AG04449 (cell line): ENCODE measurements around the gene RARG.

Source experiments
- CTCF ChIA-PET: fragments of 350-600 bp; formaldehyde crosslinking; extraction: SDS; loops from one replicate; lab custom pipeline; 2021; ENCODE audit warnings: antibody characterized with exemption; lab: Yijun Ruan, JAX
- POLR2A ChIA-PET: fragments of 400-600, 350-600 bp; formaldehyde crosslinking; extraction: SDS; loops from one replicate; lab custom pipeline; 2020; ENCODE audit warnings: antibody characterized with exemption, inconsistent platforms; lab: Yijun Ruan, JAX
- DNase-seq: peaks from one replicate; pipeline ENCODE4 v3.0.0-alpha.2; 2010; ENCODE audit warnings: low read depth, low spot score
- H3K4me3 ChIP-seq: 2 replicates; pipeline ENCODE4 v1.5.1; 2011; ENCODE audit warnings: low read depth, mild to moderate bottlenecking, control low read depth, low read length
- TF ChIP-seq, protein P1 (sequence below): IDR thresholded peaks from one replicate; pipeline ENCODE4 v1.5.1; 2011; ENCODE audit warnings: mild to moderate bottlenecking, moderate library complexity, low read length, control low read depth, inconsistent platforms; ENCODE audit not compliant: insufficient read depth; ENCODE audit errors: missing control alignments

The RARG gene

DNA sequence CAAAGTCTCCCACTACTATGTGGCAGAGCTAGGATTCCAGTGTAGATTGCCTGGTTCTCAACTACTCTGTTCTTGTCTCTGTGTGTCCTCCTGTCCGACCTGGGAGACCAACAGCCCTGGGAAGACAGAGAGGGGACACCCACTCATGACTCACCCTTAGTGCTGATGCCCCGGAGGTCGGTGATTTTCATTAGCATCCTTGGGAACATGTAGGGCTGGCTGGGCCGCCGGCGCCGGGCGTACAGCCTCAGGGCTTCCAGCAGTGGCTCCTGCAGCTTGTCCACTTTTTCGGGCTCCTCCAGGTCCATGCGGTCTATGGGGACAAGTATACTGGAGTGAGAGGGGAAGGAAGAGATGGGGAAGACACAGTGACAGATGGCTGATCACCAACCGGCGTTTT is 19.1 kb downstream of the RARG start:
- no peak for DNase-seq
- ChIA-PET CTCF (interaction anchor here (0.7 to 24.6 kb wide), 29 partner anchors 8 to 296 kb away, joined by 3 to 659 read pairs (median 7); partner anchors contain the start of genes AAAS, ESPL1, MYG1 and PFDN5), POLR2A (no interaction called here)
- TF ChIP-seq, protein P1, sequence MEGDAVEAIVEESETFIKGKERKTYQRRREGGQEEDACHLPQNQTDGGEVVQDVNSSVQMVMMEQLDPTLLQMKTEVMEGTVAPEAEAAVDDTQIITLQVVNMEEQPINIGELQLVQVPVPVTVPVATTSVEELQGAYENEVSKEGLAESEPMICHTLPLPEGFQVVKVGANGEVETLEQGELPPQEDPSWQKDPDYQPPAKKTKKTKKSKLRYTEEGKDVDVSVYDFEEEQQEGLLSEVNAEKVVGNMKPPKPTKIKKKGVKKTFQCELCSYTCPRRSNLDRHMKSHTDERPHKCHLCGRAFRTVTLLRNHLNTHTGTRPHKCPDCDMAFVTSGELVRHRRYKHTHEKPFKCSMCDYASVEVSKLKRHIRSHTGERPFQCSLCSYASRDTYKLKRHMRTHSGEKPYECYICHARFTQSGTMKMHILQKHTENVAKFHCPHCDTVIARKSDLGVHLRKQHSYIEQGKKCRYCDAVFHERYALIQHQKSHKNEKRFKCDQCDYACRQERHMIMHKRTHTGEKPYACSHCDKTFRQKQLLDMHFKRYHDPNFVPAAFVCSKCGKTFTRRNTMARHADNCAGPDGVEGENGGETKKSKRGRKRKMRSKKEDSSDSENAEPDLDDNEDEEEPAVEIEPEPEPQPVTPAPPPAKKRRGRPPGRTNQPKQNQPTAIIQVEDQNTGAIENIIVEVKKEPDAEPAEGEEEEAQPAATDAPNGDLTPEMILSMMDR = no peak
- H3K4me3 ChIP-seq = no peak overlapping the region

DNA sequence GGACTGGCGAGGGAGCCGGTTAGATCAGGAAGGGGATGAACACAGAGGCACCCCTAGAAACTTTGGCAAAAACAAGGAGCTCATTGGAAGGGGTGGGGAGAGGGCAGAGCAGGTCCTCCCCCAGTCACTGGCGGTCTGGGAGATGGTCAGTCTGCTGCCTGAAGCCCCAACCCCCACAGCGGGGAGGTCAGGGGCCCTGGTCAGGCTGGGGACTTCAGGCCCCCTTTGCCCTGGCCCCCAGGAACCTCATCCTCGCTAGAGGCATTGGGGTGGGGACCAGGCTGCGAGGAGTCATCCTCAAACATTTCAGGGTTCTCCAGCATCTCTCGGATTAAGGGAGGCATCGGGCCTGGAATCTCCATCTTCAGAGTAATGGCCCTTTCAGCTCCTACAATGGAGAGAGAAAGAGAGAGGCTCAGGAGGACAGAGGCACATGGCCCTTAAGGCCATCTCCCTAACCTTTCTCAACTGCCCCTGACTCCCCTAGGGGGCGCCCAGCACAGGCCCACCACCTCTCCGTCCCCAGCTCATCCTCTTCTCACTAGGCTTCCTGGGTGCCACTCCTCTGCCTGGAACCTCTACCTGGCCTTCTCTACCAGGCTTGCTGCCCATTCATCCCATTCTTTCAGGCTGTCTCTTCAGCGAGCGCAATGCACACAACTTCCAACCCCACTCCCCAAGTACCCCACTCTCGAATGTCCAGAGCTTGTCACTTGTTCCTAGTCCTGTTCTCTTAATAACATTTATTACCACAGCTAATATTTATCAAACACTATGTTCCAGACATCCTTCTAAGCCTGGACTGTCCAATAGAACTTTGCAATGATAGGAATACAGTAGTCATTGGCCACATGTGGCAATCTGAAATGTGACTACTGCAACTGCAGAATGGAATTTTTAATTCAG is 20.3 kb downstream of the RARG start:
- TF ChIP-seq, protein P1 = peak; percentile 37
- POLR2A ChIA-PET = no interaction called here

DNA sequence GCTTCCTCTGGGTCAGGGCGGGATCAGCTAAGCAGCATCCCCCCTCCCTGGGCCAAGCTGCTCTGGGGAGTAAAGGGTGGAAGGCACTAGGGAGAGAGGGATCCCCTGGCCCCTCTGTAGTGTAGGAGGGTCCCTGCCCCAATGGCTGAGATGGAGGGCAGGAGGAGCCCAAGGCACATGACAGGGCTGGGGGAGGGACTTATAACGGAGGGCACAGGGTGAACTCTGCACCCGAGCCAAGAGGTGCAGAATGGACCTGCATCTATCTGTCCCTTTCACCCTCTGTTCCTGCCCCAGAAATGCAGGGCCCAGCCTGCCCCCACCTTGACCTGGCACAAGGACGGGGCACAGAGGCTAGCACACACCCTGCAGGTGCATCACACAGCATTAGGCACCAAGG is 21.2 kb downstream of the RARG start:
- TF ChIP-seq, protein P1 = no peak
- no peak overlapping the region for H3K4me3 ChIP-seq
- CTCF ChIA-PET = interaction anchor here (0.9 to 24.6 kb wide), 17 partner anchors 8 to 141 kb away, joined by 3 to 659 read pairs (median 14); partner anchors contain the start of genes AAAS, ESPL1, MYG1 and PFDN5
- DNase-seq = no peak
- POLR2A ChIA-PET = no interaction called here

More for the DNA sequence above, 20.3 kb downstream of the RARG start:
- no peak for DNase-seq
- CTCF ChIA-PET = interaction anchor here (0.6 to 24.6 kb wide), 28 partner anchors 8 to 145 kb away, joined by 3 to 659 read pairs (median 6); partner anchors contain the start of genes AAAS, ESPL1, MYG1 and PFDN5
- no peak overlapping the region for H3K4me3 ChIP-seq

DNA sequence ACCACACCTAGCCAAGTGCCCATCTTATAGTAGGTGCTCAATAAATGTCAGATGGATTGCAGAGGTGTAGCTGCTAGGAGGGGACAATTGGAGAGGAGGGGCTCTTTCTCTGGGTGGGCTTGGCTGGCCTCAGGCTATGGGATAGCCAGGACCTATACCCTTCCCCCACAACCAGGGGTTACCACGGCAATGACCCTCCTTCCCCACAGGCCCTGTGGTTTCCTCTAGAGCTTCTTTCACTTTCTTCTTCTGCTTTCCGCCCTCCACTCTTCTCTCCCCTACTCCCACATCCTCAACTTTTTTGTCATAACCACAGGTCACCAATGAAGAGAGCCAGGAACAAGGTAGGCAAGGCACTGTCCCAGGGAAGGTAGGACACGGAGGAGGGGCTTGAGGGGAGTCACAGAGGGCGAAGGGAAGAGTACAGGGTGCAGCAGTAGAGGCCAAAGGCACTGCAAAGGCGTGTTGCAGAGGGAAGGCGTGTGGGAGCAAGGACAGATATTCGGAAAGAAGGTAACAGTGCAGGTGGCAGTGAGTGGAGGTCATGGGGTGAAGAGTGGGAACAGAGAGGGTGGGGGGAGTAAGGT is 23.0 kb downstream of the RARG start:
- CTCF ChIA-PET = interaction anchor here (1.0 to 24.6 kb wide), 8 partner anchors 9 to 212 kb away, joined by 3 to 659 read pairs (median 6); partner anchors contain the start of genes AAAS, MYG1 and PFDN5
- DNase-seq = no peak

DNA sequence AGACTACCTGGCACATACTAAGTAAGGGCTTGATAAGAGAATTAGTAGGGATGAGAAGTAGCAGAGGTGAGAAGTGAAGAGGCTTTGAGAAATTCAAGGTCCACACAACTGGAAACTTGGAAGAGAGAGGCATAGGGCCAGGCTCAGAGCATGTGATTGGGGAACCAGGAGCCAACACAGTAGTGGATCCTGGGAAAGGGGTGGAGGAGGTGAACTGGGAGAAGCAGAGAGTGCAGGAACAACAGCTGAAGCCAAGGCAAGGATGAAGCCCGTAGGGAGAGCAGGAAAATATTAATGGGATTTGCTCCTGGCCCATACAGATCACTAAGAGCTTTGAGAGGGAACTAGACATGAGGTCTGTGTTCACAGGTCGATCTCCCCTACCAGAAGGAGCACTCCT is 23.6 kb downstream of the RARG start:
- POLR2A ChIA-PET = no interaction called here
- no peak overlapping the region for H3K4me3 ChIP-seq
- TF ChIP-seq, protein P1 = no peak
- CTCF ChIA-PET = interaction anchor here (0.7 to 24.6 kb wide), 10 partner anchors 9 to 213 kb away, joined by 3 to 659 read pairs (median 5); partner anchors contain the start of genes AAAS, MYG1 and PFDN5
- DNase-seq = no peak

More for the DNA sequence above, 23.0 kb downstream of the RARG start:
- H3K4me3 ChIP-seq = no peak overlapping the region
- POLR2A ChIA-PET = no interaction called here
- TF ChIP-seq, protein P1 = no peak
